ENCODE measurements around the gene CTBP1.

CTBP1 gene

DNA sequence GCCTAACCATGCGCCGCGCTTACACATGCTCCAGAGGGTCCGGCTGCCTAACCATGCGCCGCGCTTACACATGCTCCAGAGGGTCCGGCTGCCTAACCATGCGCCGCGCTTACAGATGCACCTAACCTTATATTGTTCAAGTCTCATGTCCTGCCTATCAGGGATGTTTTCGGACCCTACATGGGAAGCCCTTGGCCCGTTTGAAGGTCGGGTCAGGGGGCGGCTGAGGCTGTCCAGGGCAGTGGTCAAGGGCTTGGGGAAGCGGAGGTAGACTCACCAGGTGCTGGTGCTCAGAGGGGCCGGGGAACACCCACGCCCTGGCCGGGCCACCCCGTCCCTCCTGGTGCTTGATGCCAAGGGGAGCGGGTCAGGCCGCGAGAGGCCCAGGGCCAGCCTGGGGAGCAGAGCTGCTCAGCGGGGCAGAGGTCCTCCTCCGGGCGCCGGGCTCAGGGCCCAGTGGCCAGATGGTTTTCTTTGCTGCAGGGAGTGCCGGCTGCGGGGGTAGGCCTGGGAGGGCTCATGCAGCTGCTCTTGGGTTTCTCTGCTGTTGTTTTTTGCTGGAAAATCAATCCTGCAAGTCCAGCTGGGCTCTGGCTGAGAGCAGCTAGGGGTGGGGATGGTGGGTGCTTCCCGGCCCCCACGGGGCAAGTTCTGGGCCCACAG lies 41.2 kb downstream of the CTBP1 start:
- peak; percentile 79 for DNase-seq

DNA sequence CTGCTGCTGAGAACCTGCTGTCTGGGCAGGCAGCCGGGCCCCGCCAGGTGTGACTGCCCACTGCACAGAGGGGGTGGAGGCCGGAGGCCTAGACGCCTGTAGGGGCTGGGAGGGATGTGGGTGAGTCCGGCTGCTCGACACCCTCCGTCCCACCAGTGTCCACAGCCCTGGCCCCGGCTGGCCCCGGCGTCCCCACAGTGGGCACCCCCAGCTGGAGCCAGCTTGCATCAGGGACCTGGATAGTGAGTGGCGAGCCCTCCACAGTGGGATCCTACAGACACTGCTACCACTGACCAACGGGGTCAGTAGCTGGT lies 41.8 kb downstream of the CTBP1 start:
- no peak for DNase-seq

GRCh38 chr4:1206299-1207156 lies 42.4 kb downstream of the CTBP1 start:
- DNase-seq = no peak

GRCh38 chr4:1205586-1206298 lies 43.2 kb downstream of the CTBP1 start:
- no peak for DNase-seq

DNA sequence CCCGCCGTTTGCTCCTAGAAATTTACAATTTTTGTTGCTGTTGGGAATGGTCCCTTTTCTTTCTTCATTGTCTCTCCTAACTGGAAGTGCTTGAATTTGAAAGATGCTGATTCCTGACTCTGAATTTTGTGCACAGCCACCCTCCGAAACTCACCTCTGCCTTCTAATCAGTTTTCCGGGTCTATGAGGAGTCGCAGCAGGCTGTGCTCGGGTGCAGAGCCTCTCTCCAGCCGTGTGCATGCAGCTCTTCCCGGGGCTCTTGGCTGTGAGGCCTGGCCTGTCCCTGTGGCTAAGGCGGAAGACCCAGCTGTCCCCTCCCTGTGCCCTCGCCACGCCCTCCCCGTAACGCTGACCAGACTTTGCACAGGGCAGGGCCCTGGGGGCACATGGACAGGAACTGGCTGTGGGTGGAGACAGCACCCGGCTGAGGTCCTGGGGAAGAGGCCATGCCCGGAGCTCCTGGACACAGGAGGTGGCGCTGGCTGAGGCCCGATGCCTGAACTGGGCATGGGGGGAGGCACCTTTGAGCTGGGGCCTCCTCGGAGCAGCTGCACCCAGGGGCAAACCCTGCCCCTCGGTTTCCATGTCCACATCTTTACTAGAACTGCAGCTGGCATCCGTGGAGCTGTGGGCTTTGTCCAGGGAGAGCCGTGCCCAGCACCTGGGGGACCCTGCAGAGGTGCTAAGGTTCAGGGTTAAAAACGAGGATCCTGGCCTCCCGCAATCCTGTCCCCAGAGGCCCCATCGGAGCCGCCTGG lies 43.9 kb downstream of the CTBP1 start:
- DNase-seq = no peak

- DNase-seq = no peak
Observed at GRCh38 chr4:1204286-1204827, 44.6 kb downstream of the CTBP1 start.

- DNase-seq = no peak
Observed at GRCh38 chr4:1203026-1203616, 45.8 kb downstream of the CTBP1 start.

- no peak for DNase-seq
Observed at GRCh38 chr4:1202526-1203011, 46.4 kb downstream of the CTBP1 start.

- DNase-seq = peak; percentile 87
Observed at GRCh38 chr4:1201851-1202525, 46.9 kb downstream of the CTBP1 start.

DNA sequence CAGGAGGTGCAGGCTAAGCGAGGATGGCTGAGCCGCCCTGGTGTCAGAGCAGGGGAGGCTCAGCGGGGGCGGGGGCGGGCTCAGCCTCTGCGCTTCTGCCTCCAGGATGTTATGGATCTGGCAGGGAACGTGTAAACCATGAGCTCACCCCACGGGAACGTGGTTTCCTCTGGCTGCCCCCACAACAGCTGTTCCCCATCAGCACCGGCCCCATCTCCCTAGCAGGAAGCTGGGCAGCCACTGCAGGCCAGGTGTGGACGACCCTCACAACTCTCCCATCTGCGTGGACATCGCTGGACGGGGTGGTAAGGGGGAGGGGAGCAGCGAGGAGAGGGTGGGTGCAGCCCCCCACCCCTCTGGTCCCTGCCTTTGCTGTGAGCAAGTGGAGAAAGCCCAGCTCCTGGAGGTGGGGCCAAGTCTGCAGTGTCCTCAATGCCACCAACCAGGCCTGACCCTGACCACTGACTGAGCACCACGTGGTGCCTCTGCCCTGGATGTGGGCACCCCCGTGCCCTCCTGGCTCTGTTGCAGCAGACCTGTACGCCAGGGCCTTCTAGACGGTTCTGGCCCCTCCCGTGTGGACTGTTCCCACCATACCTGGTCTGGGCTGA lies 48.4 kb downstream of the CTBP1 start:
- DNase-seq = peak; percentile 93

DNA sequence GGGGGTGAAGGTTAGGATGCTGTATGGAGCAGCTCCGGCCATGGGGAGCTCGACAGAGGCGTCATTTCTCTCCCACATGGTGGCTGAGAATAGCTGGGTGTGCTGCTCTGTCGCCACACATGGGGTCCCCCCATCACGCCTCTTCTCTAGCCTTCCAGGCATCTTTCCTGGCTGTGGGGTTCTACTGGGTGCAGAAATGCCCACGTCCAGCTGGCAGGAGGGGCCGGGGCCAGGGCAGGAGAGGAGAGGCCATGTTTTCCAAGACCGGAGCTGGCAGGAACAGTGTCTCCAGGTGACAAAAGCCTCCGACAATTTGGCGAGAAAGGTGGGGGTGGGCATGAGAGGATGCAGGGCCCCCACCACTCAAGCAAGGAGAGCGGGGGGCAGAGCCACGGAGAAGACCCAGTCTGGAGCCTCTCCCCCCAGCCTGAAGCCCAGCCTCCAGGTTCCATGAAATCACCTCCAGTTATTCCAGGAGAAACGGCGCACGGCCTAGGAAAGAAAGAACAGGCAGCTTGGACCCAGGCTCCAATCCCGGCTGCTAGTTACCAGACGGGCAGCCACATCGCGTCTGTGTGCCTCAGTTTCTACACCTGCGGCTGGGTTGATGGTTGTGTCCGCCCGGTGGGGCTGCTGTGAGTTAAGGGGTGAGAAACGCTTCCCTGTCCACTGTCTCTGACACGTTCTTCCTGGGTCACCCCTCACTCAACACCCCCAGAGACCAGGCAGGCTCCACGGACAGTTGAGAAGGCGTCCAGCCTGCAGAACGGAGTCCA lies 49.2 kb downstream of the CTBP1 start:
- no peak for DNase-seq

DNA sequence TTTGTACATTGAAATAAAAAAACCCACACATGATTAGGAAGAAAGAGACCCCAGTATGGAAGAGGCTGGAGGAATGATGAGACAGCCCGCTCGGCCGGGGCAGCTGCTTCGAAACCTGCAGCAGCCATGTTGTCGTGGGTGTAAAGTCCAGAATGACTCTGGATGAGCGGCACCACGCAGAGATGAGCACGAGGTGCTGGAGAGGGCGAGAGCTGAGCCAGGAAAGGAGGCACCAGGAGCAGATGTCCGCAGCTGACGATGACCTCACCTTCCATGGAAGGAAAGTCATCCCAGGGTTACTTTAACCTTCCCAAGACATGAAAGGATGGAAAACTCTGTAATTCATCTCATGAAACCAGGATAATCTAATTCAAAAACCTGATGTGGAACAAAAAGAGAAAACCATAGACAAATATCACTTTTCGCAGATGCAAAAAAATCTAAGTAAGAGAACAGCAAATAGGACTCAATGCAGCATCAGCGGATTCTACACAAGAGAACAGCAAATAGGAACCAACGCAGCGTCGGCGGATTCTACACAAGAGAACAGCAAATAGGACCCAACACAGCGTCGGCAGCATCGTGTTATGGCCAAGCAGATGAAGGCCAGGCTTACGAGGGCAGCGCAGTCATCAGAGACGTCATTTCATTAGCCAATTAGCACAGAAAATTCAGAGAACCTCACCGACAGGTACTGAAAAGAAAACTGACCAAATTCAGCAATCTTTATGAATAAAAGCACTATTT lies 50.7 kb downstream of the CTBP1 start:
- no peak for DNase-seq

- DNase-seq = no peak
Observed at GRCh38 chr4:1196421-1197183, 52.3 kb downstream of the CTBP1 start.

DNA sequence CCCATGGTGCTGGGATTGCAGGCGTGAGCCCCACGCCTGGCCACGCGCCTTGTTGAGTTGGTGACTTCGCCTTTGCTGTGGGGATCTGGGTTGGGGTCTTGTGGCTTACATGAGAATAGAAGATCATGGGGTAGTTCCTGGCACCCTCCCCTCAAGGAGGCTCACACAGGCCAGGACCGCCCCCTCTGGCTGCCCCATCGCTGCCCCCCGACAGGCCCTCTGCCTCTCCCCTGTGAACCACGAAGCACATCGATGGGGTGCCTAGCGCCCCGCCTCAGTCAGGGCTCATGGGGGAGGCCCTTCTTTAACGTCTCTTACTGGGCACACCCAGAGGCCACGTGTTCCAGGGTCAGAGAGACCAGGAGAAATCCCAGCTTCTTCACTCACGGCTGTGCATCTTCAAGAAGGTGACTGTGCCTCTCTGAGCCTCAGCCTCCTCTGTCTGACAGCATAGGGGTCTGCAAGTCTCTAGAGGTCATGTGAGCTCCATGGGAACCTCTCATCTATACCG lies 53.0 kb downstream of the CTBP1 start:
- DNase-seq = no peak

- no peak for DNase-seq
Observed at GRCh38 chr4:1195109-1195671, 53.7 kb downstream of the CTBP1 start.

DNA sequence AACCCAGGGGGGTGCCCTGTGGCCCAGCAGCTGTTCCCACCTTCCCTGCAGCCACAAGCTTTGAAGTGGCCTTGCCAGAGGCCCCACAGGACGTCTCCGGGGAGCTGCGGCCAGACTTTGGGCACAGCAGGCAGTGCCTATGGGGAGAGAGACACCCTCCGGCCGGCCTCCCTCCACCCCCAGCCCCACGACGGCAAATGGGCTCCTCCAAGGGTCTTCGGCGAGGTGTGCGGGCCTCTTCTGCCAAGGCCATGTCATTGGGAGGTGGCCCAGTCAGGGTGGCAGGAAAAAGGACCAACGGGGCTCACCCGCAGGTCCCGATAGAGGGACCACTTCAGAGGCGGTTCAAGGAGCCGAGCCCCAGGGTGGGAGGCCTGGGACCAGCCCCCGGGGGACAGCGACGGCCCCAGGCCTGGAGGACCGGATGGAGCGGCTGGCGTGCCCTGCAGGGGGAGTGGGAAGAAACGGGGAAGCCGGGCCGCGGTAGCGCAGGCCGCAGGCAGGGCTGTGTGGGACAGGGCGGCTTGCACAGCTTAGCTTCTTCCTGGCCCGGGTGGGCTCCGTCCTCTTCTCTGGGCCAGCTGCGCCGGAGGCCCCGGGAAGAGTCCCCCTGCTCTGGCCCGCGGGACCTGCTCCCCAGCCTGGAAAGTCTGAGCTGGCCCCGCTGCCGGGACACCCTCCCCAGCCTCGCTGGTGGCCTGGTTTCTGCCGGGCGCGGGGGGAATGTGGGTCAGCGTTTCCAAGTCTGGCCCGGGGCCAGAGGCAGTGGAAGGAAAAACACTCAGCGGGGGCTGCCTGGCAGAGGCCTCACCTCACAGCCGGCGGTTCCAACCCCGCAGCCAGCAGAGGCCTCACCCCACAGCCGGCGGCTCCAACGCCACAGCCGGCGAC lies 54.7 kb downstream of the CTBP1 start:
- DNase-seq = peak; percentile 29
